ENCODE results near the gene GPRC5D. TPM values are rescaled to one million over a fixed set of nuclear protein-coding genes. Genes with fewer than 3 reads are reported as not detected.
A peak's percentile ranks its signal among the peaks of the same experiment; 100 is the strongest.

The GPRC5D gene
- total and polyA plus RNA-seq, 9 of the 15 experiments (the other 6 are each of a cell fraction or from before 2014, with no cell fraction given): 1.0 to 1.1 TPM; not detected in 7

- H3K9me3 ChIP-seq (replicated peaks; ENCODE audit: control insufficient read depth, insufficient read depth, low read depth, low read length): no peaks in the 10 kb centered on the region; the same call in 1 of the 2 replicates
- WGBS (ENCODE audit: insufficient coverage, low coverage, missing lambda C conversion rate): 87% methylated on average over 15 of the region's 18 CpGs
- H3K4me2 ChIP-seq (ENCODE audit: insufficient read depth, low read length): peak overlapping the region; percentile 76
- peak overlapping the region; percentile 94 for H2AFZ ChIP-seq (ENCODE audit: low read depth, low read length)
- no peak; the same call in 2 of the 3 replicates for ATAC-seq
- H3K36me3 ChIP-seq (ENCODE audit: control insufficient read depth, insufficient read depth, low read length): peaks cover 12% of the 10 kb centered on the region; the same call in 1 of the 3 replicates
- peaks cover 10% of the 10 kb centered on the region for H3K79me2 ChIP-seq (ENCODE audit: control insufficient read depth, insufficient read depth, low read length)
- peak overlapping the region in 1 of 2 experiments; percentile 37; a peak in 1 of 4 replicates for H3K9ac ChIP-seq (ENCODE audit: insufficient read depth in 1 of 2, low read depth in 2 of 2, low read length in 2 of 2)
- CTCF ChIA-PET (ENCODE audit: low intra/inter-chr PET ratio): interaction anchor here (0.6 kb wide), 1 partner anchor 29 kb away, joined by 5 read pairs; no protein-coding TSS in a partner anchor
- no peaks in the 10 kb centered on the region for H4K20me1 ChIP-seq (replicated peaks; ENCODE audit: control insufficient read depth, insufficient read depth, low read length)
- no peak for DNase-seq (ENCODE audit: extremely low read depth in 1 of 4, low spot score in 3 of 4)
- no peak for TF ChIP-seq MECOM (CRISPR knock-in tag; IDR thresholded peaks at IDR 0.05)
- 0 out of 2 replicates have a peak, but pooled peaks have one; percentile 30 for TF ChIP-seq ZBTB33 (CRISPR knock-in tag; IDR thresholded peaks at IDR 0.05)
- BruUV-seq (replicated peaks): no TSS peak
- intact Hi-C loops (cut with micrococcal nuclease): no loop called here
- H3K27ac ChIP-seq (ENCODE audit: extremely low read depth, low read depth, low read length): peak overlapping the region; percentile 74
- no peaks in the 10 kb centered on the region for H3K9me1 ChIP-seq (ENCODE audit: control insufficient read depth, insufficient read depth, low read length)
- no peaks in the 10 kb centered on the region for H3K27me3 ChIP-seq (ENCODE audit: control insufficient read depth in 2 of 2, insufficient read depth in 2 of 2, low read length in 2 of 2)
- in situ Hi-C loops (cut with MboI): no loop called here
- POLR2A ChIA-PET: interaction anchor here (0.6 to 0.7 kb wide), 2 partner anchors 12 to 131 kb away, joined by 3 read pairs; no protein-coding TSS in a partner anchor
- H3K4me1 ChIP-seq (replicated peaks in 1 of 2; ENCODE audit: control insufficient read depth in 2 of 2, insufficient read depth in 2 of 2, low read length in 2 of 2): peaks cover 0 to 6% of the 10 kb centered on the region in 2 experiments; a peak in 3 of 5 replicates
- H3K4me3 ChIP-seq: no peak overlapping the region
- FAIRE-seq: peak; percentile 6
These were observed 25.3 kb downstream of the GPRC5D start for GRCh38 chr12:12926571-12927071.
